Spleen (tissue), 7 donors: Measurements from ENCODE around the gene NRIP3.

Experiments
- POLR2A ChIP-seq, 3 donors: fragments of 450-650 bp; IDR thresholded peaks; one replicate each; pipeline ENCODE4 v1.5.1; 2017; ENCODE audit warnings: antibody characterized with exemption in 3 of 3, mild to moderate bottlenecking in 1 of 3
- POLR2AphosphoS5 ChIP-seq, 3 donors: sonication (generic); formaldehyde crosslinking; IDR thresholded peaks; one replicate each; pipeline ENCODE4 v1.5.1; 2017; ENCODE audit warnings: antibody characterized with exemption in 3 of 3
- TF ChIP-seq, protein P1 (sequence below), 11 experiments: fragments of 200-600 bp in 7 of 11; fragments of 450-650 bp in 4 of 11; sonication (generic) in 4 of 11; IDR thresholded peaks in 8 of 11; conservative IDR thresholded peaks in 3 of 11; 1 replicate in 7 of 11; 2 replicates in 4 of 11; pipeline versions ENCODE4 v1.4.0 to v1.8.0; 2016 to 2021; ENCODE audit warnings: antibody characterized with exemption in 11 of 11, inconsistent platforms in 4 of 11, mild to moderate bottlenecking in 1 of 11
- donor health status: DM: no; HTN: no; CAD: no; lungs with moderate emphysema.
- donor health status: DM: no; HTN: no; CAD: no.
- donor health status: DM: no; HTN: no; CAD: no.

DNA sequence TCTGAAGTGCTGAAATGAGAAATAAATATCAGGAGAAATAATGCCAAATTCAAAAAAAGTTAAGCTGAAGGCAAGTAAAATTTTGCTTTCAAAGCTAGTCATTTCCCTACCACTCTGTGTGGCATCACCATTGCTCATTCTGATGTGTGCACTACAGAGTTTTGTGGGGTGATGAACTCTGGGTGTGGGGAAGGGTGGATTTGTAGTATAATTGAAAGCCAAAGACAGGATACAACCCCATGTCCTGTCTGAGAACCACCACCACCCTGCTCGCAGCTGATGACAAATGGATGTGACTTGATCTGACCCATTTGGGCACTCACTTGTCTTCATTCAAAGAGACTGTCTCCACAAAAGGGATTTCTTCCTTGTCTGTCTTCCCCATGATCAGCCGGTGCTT, 20.2 kb downstream of the NRIP3 start:
- TF ChIP-seq, protein P1, sequence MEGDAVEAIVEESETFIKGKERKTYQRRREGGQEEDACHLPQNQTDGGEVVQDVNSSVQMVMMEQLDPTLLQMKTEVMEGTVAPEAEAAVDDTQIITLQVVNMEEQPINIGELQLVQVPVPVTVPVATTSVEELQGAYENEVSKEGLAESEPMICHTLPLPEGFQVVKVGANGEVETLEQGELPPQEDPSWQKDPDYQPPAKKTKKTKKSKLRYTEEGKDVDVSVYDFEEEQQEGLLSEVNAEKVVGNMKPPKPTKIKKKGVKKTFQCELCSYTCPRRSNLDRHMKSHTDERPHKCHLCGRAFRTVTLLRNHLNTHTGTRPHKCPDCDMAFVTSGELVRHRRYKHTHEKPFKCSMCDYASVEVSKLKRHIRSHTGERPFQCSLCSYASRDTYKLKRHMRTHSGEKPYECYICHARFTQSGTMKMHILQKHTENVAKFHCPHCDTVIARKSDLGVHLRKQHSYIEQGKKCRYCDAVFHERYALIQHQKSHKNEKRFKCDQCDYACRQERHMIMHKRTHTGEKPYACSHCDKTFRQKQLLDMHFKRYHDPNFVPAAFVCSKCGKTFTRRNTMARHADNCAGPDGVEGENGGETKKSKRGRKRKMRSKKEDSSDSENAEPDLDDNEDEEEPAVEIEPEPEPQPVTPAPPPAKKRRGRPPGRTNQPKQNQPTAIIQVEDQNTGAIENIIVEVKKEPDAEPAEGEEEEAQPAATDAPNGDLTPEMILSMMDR (IDR thresholded peaks at IDR 0.05 in 8 of 11, conservative IDR thresholded peaks at IDR 0.05 in 3 of 11) = no peak
- TF ChIP-seq POLR2A (IDR thresholded peaks at IDR 0.05) (no peak), POLR2AphosphoS5 (IDR thresholded peaks at IDR 0.05) (no peak)
